A673 (cell line): ENCODE results near the gene METAP2. TPM values are rescaled to one million over a fixed set of nuclear protein-coding genes. Genes with fewer than 3 reads are reported as not detected.
A peak's percentile ranks its signal among the peaks of the same experiment; 100 is the strongest.
"Not testable (repeated sequence)": the region's sequence is repeated elsewhere in the genome, so short reads cannot be mapped to it uniquely, and the experiment has no call there.

Experiments used
- BruUV-seq: library from RNA; stranded (reverse); fragments of 400-500 nt; replicated peaks from 2 replicates; lab custom pipeline; 2021; lab: Mats Ljungman, UMichigan
- CTCF ChIA-PET: fragments of 300-600 bp; sonication (Branson Sonifier 250); formaldehyde crosslinking; loops from one replicate; lab custom pipeline; 2022; ENCODE audit warnings: antibody characterized with exemption; lab: Charles Lee
- POLR2A ChIA-PET: fragments of 300-600 bp; sonication (Branson Sonifier 250); formaldehyde crosslinking; loops from one replicate; lab custom pipeline; 2022; ENCODE audit warnings: antibody characterized with exemption; ENCODE audit not compliant: low non-redundant PET; lab: Charles Lee
- DNase-seq: peaks from one replicate; pipeline ENCODE4 v3.0.0-alpha.2; 2015; ENCODE audit warnings: low spot score
- H3K27ac ChIP-seq: fragments of 200-600 bp; sonication (generic); 2 replicates; pipeline ENCODE4 v1.5.1; 2016; ENCODE audit warnings: mixed run types, low read depth, mild to moderate bottlenecking, mixed read lengths, antibody characterized with exemption, low read length; ENCODE audit not compliant: poor library complexity, severe bottlenecking
- H3K27me3 ChIP-seq: fragments of 200-600 bp; sonication (generic); replicated peaks from 2 replicates; pipeline ENCODE4 v1.6.1; 2017; ENCODE audit warnings: mixed run types, low read depth, mild to moderate bottlenecking, mixed read lengths, antibody characterized with exemption, low read length; ENCODE audit not compliant: insufficient read depth, poor library complexity
- H3K36me3 ChIP-seq: fragments of 200-600 bp; sonication (generic); 2 replicates; pipeline ENCODE4 v1.6.1; 2016; ENCODE audit warnings: mixed run types, mild to moderate bottlenecking, mixed read lengths, antibody characterized with exemption, low read length; ENCODE audit not compliant: insufficient read depth, poor library complexity, severe bottlenecking
- H3K4me1 ChIP-seq: fragments of 200-600 bp; sonication (generic); 2 replicates; pipeline ENCODE4 v1.6.1; 2017; ENCODE audit warnings: mixed run types, mild to moderate bottlenecking, mixed read lengths, antibody characterized with exemption, low read length; ENCODE audit not compliant: insufficient read depth, poor library complexity, severe bottlenecking
- H3K4me3 ChIP-seq: fragments of 200-600 bp; sonication (generic); 2 replicates; pipeline ENCODE4 v1.5.1; 2016; ENCODE audit warnings: low read depth, mixed run types, mild to moderate bottlenecking, mixed read lengths, low read length; ENCODE audit not compliant: poor library complexity, severe bottlenecking
- H3K9me3 ChIP-seq: fragments of 200-600 bp; sonication (generic); 2 replicates; pipeline ENCODE4 v1.6.1; 2016; ENCODE audit warnings: mixed run types, low read depth, mild to moderate bottlenecking, mixed read lengths, antibody characterized with exemption, low read length; ENCODE audit not compliant: poor library complexity, severe bottlenecking
- EZH2 ChIP-seq: fragments of 200-600 bp; sonication (generic); IDR thresholded peaks from 2 replicates; pipeline ENCODE4 v1.6.1; 2017; ENCODE audit warnings: borderline replicate concordance, low read depth, mild to moderate bottlenecking, mixed read lengths, antibody characterized with exemption, low read length; ENCODE audit not compliant: poor library complexity, severe bottlenecking
- intact Hi-C: fragments of 100-400 bp; cut with micrococcal nuclease; formaldehyde crosslinking; loops from one replicate; pipeline ENCODE4 v1.10.0; 2022; ENCODE audit not compliant: unreplicated experiment
- total RNA-seq: library from RNA; stranded (reverse); gene quantifications from 2 replicates; pipeline ENCODE4 v1.2.3, GENCODE V29; 2021
- TF ChIP-seq, protein P1 (sequence below): fragments of 300-800, 200-600 bp; sonication (generic); conservative IDR thresholded peaks from 2 replicates; pipeline ENCODE4 v1.5.1; 2017; ENCODE audit warnings: low read depth, mild to moderate bottlenecking, antibody characterized with exemption, low read length, moderate library complexity, mixed read lengths

METAP2 gene
- total RNA-seq, 1 experiment from 2014 or later: 135 TPM

- H3K4me3 ChIP-seq, BruUV-seq, H3K36me3 ChIP-seq, H3K9me3 ChIP-seq, H3K27ac ChIP-seq, H3K4me1 ChIP-seq, CTCF ChIA-PET, POLR2A ChIA-PET, H3K27me3 ChIP-seq, intact Hi-C loops: not testable (repeated sequence)
- DNase-seq: peak; percentile 21
Measured at GRCh38 chr12:95457605-95458004, 16.3 kb upstream of the METAP2 start.

DNA sequence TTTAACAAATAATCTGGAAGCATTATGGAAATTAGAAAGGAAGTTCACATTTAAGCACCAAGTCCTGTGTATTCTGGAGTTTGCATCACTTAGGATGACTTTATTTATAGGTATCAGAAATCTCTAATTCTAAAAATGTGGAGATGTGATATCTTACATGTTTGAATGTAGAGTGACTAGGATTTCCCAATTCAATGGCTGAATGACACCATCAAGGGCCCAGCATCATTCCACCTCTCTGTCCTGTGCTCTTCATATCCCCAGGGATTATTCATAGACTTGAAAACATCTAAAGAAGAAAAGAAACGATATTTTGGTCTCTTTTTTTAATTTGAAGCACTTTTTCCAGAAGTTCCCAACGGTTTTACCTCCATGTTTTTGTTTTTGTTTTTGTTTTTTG is 15.2 kb upstream of the METAP2 start:
- H3K4me1 ChIP-seq: no peaks in the 10 kb centered on the region
- no peaks in the 10 kb centered on the region for H3K27me3 ChIP-seq
- no peak for DNase-seq
- ChIA-PET POLR2A (no interaction called here), CTCF (no interaction called here)
- intact Hi-C loops: no loop called here
- H3K4me3 ChIP-seq: no peak overlapping the region
- peaks cover 6% of the 10 kb centered on the region for H3K9me3 ChIP-seq
- no peaks in the 10 kb centered on the region for H3K36me3 ChIP-seq
- H3K27ac ChIP-seq: no peak overlapping the region
- no TSS peak for BruUV-seq
- TF ChIP-seq EZH2: no peak
- TF ChIP-seq, protein P1, sequence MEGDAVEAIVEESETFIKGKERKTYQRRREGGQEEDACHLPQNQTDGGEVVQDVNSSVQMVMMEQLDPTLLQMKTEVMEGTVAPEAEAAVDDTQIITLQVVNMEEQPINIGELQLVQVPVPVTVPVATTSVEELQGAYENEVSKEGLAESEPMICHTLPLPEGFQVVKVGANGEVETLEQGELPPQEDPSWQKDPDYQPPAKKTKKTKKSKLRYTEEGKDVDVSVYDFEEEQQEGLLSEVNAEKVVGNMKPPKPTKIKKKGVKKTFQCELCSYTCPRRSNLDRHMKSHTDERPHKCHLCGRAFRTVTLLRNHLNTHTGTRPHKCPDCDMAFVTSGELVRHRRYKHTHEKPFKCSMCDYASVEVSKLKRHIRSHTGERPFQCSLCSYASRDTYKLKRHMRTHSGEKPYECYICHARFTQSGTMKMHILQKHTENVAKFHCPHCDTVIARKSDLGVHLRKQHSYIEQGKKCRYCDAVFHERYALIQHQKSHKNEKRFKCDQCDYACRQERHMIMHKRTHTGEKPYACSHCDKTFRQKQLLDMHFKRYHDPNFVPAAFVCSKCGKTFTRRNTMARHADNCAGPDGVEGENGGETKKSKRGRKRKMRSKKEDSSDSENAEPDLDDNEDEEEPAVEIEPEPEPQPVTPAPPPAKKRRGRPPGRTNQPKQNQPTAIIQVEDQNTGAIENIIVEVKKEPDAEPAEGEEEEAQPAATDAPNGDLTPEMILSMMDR: no peak

DNA sequence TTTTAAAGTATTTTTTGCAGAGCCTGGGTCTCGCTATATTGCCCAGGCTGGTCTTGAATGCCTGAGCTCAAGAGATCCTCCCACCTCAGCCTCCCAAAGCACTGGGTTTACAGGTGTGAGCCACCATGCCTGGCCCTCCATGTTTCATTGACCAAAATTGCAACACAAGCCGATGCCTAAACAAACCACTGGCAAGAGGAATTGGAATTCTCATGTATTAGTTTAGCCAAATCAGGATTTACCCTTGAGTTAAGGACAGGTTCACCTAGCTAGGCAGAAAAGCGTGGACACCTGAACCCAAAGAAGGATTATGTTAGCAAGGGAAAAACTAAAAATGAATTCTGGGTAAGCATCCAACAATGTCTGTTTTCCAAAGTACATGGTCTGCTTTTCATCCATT is 14.6 kb upstream of the METAP2 start:
- intact Hi-C loops: no loop called here
- H3K36me3 ChIP-seq: no peaks in the 10 kb centered on the region
- no peak for DNase-seq
- H3K4me3 ChIP-seq: no peak overlapping the region
- TF ChIP-seq, protein P1: no peak
- no peak for TF ChIP-seq EZH2
- no peaks in the 10 kb centered on the region for H3K4me1 ChIP-seq
- no peaks in the 10 kb centered on the region for H3K27me3 ChIP-seq
- CTCF ChIA-PET: no interaction called here
- no peak overlapping the region for H3K27ac ChIP-seq
- H3K9me3 ChIP-seq: peaks cover 6% of the 10 kb centered on the region
- BruUV-seq: no TSS peak
- POLR2A ChIA-PET: no interaction called here

GRCh38 chr12:95460105-95460504 is 13.8 kb upstream of the METAP2 start:
- BruUV-seq: no TSS peak
- H3K27ac ChIP-seq: no peak overlapping the region
- DNase-seq: peak; percentile 5
- no peaks in the 10 kb centered on the region for H3K36me3 ChIP-seq
- no peaks in the 10 kb centered on the region for H3K4me1 ChIP-seq
- ChIA-PET POLR2A (no interaction called here), CTCF (no interaction called here)
- no peak overlapping the region for H3K4me3 ChIP-seq
- TF ChIP-seq, protein P1: no peak
- no peak for TF ChIP-seq EZH2
- peaks cover 6% of the 10 kb centered on the region for H3K9me3 ChIP-seq
- no peaks in the 10 kb centered on the region for H3K27me3 ChIP-seq
- intact Hi-C loops: no loop called here
